Karpas-422 (cell line): ENCODE measurements around the gene CYSLTR2. TPM values are rescaled to one million over a fixed set of nuclear protein-coding genes. Genes with fewer than 3 reads are reported as not detected.
A peak's percentile ranks its signal among the peaks of the same experiment; 100 is the strongest.

Experiments used
- DNase-seq: peaks from one replicate; pipeline ENCODE4 v3.0.0-alpha.2; 2015
- H2AFZ ChIP-seq: fragments of 200-600 bp; sonication (generic); 2 replicates; pipeline ENCODE4 v1.6.1; 2014; ENCODE audit warnings: antibody characterized with exemption, low read length, mixed read lengths
- H3K27ac ChIP-seq: fragments of 200-600 bp; sonication (generic); 2 replicates; pipeline ENCODE4 v1.5.1; 2014; ENCODE audit warnings: mild to moderate bottlenecking, low read length, moderate library complexity
- H3K27me3 ChIP-seq: fragments of 200-600 bp; sonication (generic); 2 replicates; pipeline ENCODE4 v1.6.1; 2014; ENCODE audit warnings: low read length, mixed read lengths
- H3K36me3 ChIP-seq: fragments of 200-600 bp; sonication (generic); 2 replicates; pipeline ENCODE4 v1.6.1; 2014; ENCODE audit warnings: low read length, mixed read lengths; ENCODE audit not compliant: insufficient read depth
- H3K4me1 ChIP-seq: fragments of 200-600 bp; sonication (generic); 2 replicates; pipeline ENCODE4 v1.6.1; 2014; ENCODE audit warnings: mild to moderate bottlenecking, low read length, mixed read lengths
- H3K4me2 ChIP-seq: fragments of 200-600 bp; sonication (generic); 2 replicates; pipeline ENCODE4 v1.6.1; 2014; ENCODE audit warnings: low read length, low read depth, mild to moderate bottlenecking; ENCODE audit not compliant: poor library complexity, severe bottlenecking
- H3K4me3 ChIP-seq: fragments of 200-600 bp; sonication (generic); 2 replicates; pipeline ENCODE4 v1.5.1; 2014; ENCODE audit warnings: mild to moderate bottlenecking, antibody characterized with exemption, low read length, mixed read lengths
- H3K79me2 ChIP-seq: fragments of 200-600 bp; sonication (generic); 2 replicates; pipeline ENCODE4 v1.6.1; 2014; ENCODE audit warnings: mild to moderate bottlenecking, low read length, mixed read lengths
- H3K9ac ChIP-seq: fragments of 200-600 bp; sonication (generic); 2 replicates; pipeline ENCODE4 v1.6.0; 2014; ENCODE audit warnings: low read length
- H3K9me2 ChIP-seq: fragments of 200-600 bp; sonication (generic), shearing (Covaris generic); replicated peaks from 2 replicates; pipeline ENCODE4 v1.6.0; 2014; ENCODE audit warnings: mild to moderate bottlenecking, low read length, moderate library complexity; ENCODE audit not compliant: insufficient read depth
- H3K9me3 ChIP-seq: fragments of 300-700, 200-600 bp; sonication (generic); 2 replicates; pipeline ENCODE4 v1.6.1; 2014; ENCODE audit warnings: low read length, mixed read lengths
- H4K20me1 ChIP-seq: fragments of 200-600 bp; sonication (generic); 2 replicates; pipeline ENCODE4 v1.6.1; 2014; ENCODE audit warnings: mild to moderate bottlenecking, antibody characterized with exemption, low read length, low read depth; ENCODE audit not compliant: insufficient read depth
- total RNA-seq: library from RNA; depleted of rRNA; stranded (reverse); fragments of >200 nt; shearing (Covaris generic); gene quantifications from 2 replicates; pipeline ENCODE4 v1.2.3, GENCODE V29; 2014; ENCODE audit warnings: low replicate concordance

CYSLTR2 gene
- total RNA-seq, 1 experiment from 2014 or later: not detected

GRCh38 chr13:48709213-48709612, 55.5 kb downstream of the CYSLTR2 start:
- Histone ChIP-seq H3K4me2 (no peak overlapping the region), H4K20me1 (no peaks in the 10 kb centered on the region), H3K27ac (no peak overlapping the region), H2AFZ (0 out of 2 replicates have a peak overlapping the region, but pooled peaks have one; percentile 5), H3K4me3 (no peak overlapping the region), H3K27me3 (no peaks in the 10 kb centered on the region), H3K79me2 (no peaks in the 10 kb centered on the region), H3K9me3 (no peaks in the 10 kb centered on the region; the same call in 1 of the 2 replicates), H3K9me2 (no peaks in the 10 kb centered on the region), H3K9ac (no peak overlapping the region), H3K4me1 (no peaks in the 10 kb centered on the region), H3K36me3 (no peaks in the 10 kb centered on the region)
- no peak for DNase-seq

GRCh38 chr13:48710160-48710559, 56.4 kb downstream of the CYSLTR2 start:
- H3K9me2 ChIP-seq: no peaks in the 10 kb centered on the region
- H3K79me2 ChIP-seq: no peaks in the 10 kb centered on the region
- no peaks in the 10 kb centered on the region for H3K4me1 ChIP-seq
- no peak overlapping the region for H3K4me3 ChIP-seq
- H4K20me1 ChIP-seq: no peaks in the 10 kb centered on the region
- H3K36me3 ChIP-seq: no peaks in the 10 kb centered on the region
- H3K4me2 ChIP-seq: no peak overlapping the region
- no peak overlapping the region for H3K9ac ChIP-seq
- H3K27me3 ChIP-seq: no peaks in the 10 kb centered on the region
- H2AFZ ChIP-seq: no peak overlapping the region
- no peak for DNase-seq
- peaks cover 2% of the 10 kb centered on the region for H3K9me3 ChIP-seq
- H3K27ac ChIP-seq: no peak overlapping the region

- Histone ChIP-seq H3K79me2 (no peaks in the 10 kb centered on the region), H3K9ac (no peak overlapping the region), H3K36me3 (no peaks in the 10 kb centered on the region), H3K27ac (no peak overlapping the region), H3K4me2 (no peak overlapping the region), H3K9me2 (no peaks in the 10 kb centered on the region), H3K4me1 (no peaks in the 10 kb centered on the region), H3K4me3 (no peak overlapping the region), H2AFZ (no peak overlapping the region), H3K27me3 (no peaks in the 10 kb centered on the region), H3K9me3 (peaks cover 15% of the 10 kb centered on the region), H4K20me1 (no peaks in the 10 kb centered on the region)
- DNase-seq: no peak
Measured at GRCh38 chr13:48712141-48712540, 58.4 kb downstream of the CYSLTR2 start.

GRCh38 chr13:48715977-48716376, 62.2 kb downstream of the CYSLTR2 start:
- Histone ChIP-seq H3K9me2 (no peaks in the 10 kb centered on the region), H3K36me3 (no peaks in the 10 kb centered on the region), H3K4me1 (no peaks in the 10 kb centered on the region), H4K20me1 (no peaks in the 10 kb centered on the region), H3K79me2 (no peaks in the 10 kb centered on the region), H3K9me3 (peaks cover 24% of the 10 kb centered on the region), H3K9ac (no peak overlapping the region), H3K4me2 (no peak overlapping the region), H3K4me3 (no peak overlapping the region), H3K27ac (no peak overlapping the region), H2AFZ (no peak overlapping the region), H3K27me3 (no peaks in the 10 kb centered on the region; the same call in 1 of the 2 replicates)
- DNase-seq: no peak

GRCh38 chr13:48720621-48721020, 66.9 kb downstream of the CYSLTR2 start:
- Histone ChIP-seq H2AFZ (no peak overlapping the region), H3K9ac (no peak overlapping the region), H4K20me1 (no peaks in the 10 kb centered on the region), H3K27ac (no peak overlapping the region), H3K4me2 (no peak overlapping the region), H3K9me2 (no peaks in the 10 kb centered on the region), H3K27me3 (no peaks in the 10 kb centered on the region; the same call in 1 of the 2 replicates), H3K36me3 (no peaks in the 10 kb centered on the region), H3K79me2 (no peaks in the 10 kb centered on the region), H3K4me3 (no peak overlapping the region), H3K9me3 (peaks cover 17% of the 10 kb centered on the region), H3K4me1 (no peaks in the 10 kb centered on the region)
- DNase-seq: no peak

DNA sequence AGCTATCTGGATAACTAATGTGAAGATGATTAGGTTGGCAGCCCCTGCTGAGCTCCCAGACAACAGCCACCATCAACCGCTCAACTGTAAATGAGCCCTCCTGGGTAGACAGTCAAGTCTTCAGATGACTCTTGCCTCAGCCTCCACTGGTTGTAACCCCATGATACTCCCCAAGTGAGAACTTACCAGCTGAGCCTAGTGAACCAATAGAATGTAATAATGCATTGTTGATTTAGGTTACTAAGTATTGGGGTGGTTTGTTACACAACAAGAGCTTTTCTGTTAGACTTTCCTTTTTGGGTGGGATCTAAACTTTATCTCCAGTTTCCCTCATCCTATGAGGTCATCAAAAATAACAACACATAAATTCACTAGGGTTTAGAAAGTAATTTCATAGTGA, 69.4 kb downstream of the CYSLTR2 start:
- Histone ChIP-seq H3K9ac (no peak overlapping the region), H2AFZ (no peak overlapping the region), H3K9me3 (peaks cover 1% of the 10 kb centered on the region), H3K27ac (no peak overlapping the region), H3K9me2 (no peaks in the 10 kb centered on the region), H3K27me3 (no peaks in the 10 kb centered on the region; the same call in 1 of the 2 replicates), H3K4me3 (no peak overlapping the region), H3K4me1 (peaks cover 17% of the 10 kb centered on the region), H4K20me1 (no peaks in the 10 kb centered on the region), H3K36me3 (no peaks in the 10 kb centered on the region), H3K79me2 (no peaks in the 10 kb centered on the region), H3K4me2 (no peak overlapping the region)
- DNase-seq: no peak

- Histone ChIP-seq H2AFZ (no peak overlapping the region), H3K4me3 (no peak overlapping the region), H3K79me2 (no peaks in the 10 kb centered on the region), H3K4me2 (no peak overlapping the region), H4K20me1 (no peaks in the 10 kb centered on the region), H3K9me3 (no peaks in the 10 kb centered on the region), H3K9me2 (no peaks in the 10 kb centered on the region), H3K36me3 (no peaks in the 10 kb centered on the region), H3K4me1 (peaks cover 22% of the 10 kb centered on the region), H3K27ac (no peak overlapping the region), H3K9ac (no peak overlapping the region), H3K27me3 (no peaks in the 10 kb centered on the region; the same call in 1 of the 2 replicates)
- no peak for DNase-seq
Measured at GRCh38 chr13:48725271-48725670, 71.5 kb downstream of the CYSLTR2 start.

- H3K79me2 ChIP-seq: no peaks in the 10 kb centered on the region
- no peak overlapping the region for H3K27ac ChIP-seq
- no peaks in the 10 kb centered on the region for H3K36me3 ChIP-seq
- no peaks in the 10 kb centered on the region for H3K9me2 ChIP-seq
- H2AFZ ChIP-seq: no peak overlapping the region
- no peaks in the 10 kb centered on the region for H3K27me3 ChIP-seq
- H4K20me1 ChIP-seq: no peaks in the 10 kb centered on the region
- DNase-seq: no peak
- no peak overlapping the region for H3K9ac ChIP-seq
- H3K9me3 ChIP-seq: no peaks in the 10 kb centered on the region
- no peak overlapping the region for H3K4me3 ChIP-seq
- H3K4me1 ChIP-seq: peaks cover 29% of the 10 kb centered on the region
- no peak overlapping the region for H3K4me2 ChIP-seq
Measured at GRCh38 chr13:48726711-48727110, 73.0 kb downstream of the CYSLTR2 start.
